ENCODE data around the gene TOR3A.
A peak's percentile ranks its signal among the peaks of the same experiment; 100 is the strongest.

TOR3A gene

GRCh38 chr1:179080866-179081686 is 794 bp upstream of the TOR3A start:
- H3K9me3 ChIP-seq (ENCODE audit: control insufficient read depth, low read length): no peaks in the 10 kb centered on the region
- H3K27me3 ChIP-seq (ENCODE audit: control insufficient read depth, insufficient read depth, low read length): no peaks in the 10 kb centered on the region
- H3K4me1 ChIP-seq (ENCODE audit: control insufficient read depth, insufficient read depth, low read length): peaks cover 23% of the 10 kb centered on the region
- H3K36me3 ChIP-seq (ENCODE audit: control insufficient read depth, insufficient read depth, low read length): no peaks in the 10 kb centered on the region
- peak overlapping the region; percentile 71 for H3K9ac ChIP-seq (ENCODE audit: low read length)
- peak overlapping the region; percentile 68 for H3K4me3 ChIP-seq (ENCODE audit: low read length)

- H3K9ac ChIP-seq (ENCODE audit: low read length): peak overlapping the region; percentile 71
- H3K4me1 ChIP-seq (ENCODE audit: control insufficient read depth, insufficient read depth, low read length): peaks cover 23% of the 10 kb centered on the region
- no peaks in the 10 kb centered on the region for H3K36me3 ChIP-seq (ENCODE audit: control insufficient read depth, insufficient read depth, low read length)
- peak overlapping the region; percentile 68 for H3K4me3 ChIP-seq (ENCODE audit: low read length)
- H3K27me3 ChIP-seq (ENCODE audit: control insufficient read depth, insufficient read depth, low read length): no peaks in the 10 kb centered on the region
- no peaks in the 10 kb centered on the region for H3K9me3 ChIP-seq (ENCODE audit: control insufficient read depth, low read length)
Measured at GRCh38 chr1:179082333-179082998, 596 bp downstream of the TOR3A start.

GRCh38 chr1:179082999-179083335 is 1.1 kb downstream of the TOR3A start:
- Histone ChIP-seq H3K4me1 (ENCODE audit: control insufficient read depth, insufficient read depth, low read length) (peaks cover 23% of the 10 kb centered on the region), H3K9me3 (ENCODE audit: control insufficient read depth, low read length) (no peaks in the 10 kb centered on the region), H3K9ac (ENCODE audit: low read length) (peak overlapping the region; percentile 71), H3K36me3 (ENCODE audit: control insufficient read depth, insufficient read depth, low read length) (no peaks in the 10 kb centered on the region), H3K27me3 (ENCODE audit: control insufficient read depth, insufficient read depth, low read length) (no peaks in the 10 kb centered on the region), H3K4me3 (ENCODE audit: low read length) (peak overlapping the region; percentile 68)

- H3K9me3 ChIP-seq (ENCODE audit: control insufficient read depth, low read length): no peaks in the 10 kb centered on the region
- H3K9ac ChIP-seq (ENCODE audit: low read length): peak overlapping the region; percentile 34
- H3K4me3 ChIP-seq (ENCODE audit: low read length): no peak overlapping the region
- no peaks in the 10 kb centered on the region for H3K36me3 ChIP-seq (ENCODE audit: control insufficient read depth, insufficient read depth, low read length)
- peaks cover 23% of the 10 kb centered on the region for H3K4me1 ChIP-seq (ENCODE audit: control insufficient read depth, insufficient read depth, low read length)
- H3K27me3 ChIP-seq (ENCODE audit: control insufficient read depth, insufficient read depth, low read length): no peaks in the 10 kb centered on the region
Measured at GRCh38 chr1:179083533-179083932, 1.7 kb downstream of the TOR3A start.

GRCh38 chr1:179087665-179088064 is 5.8 kb downstream of the TOR3A start:
- Histone ChIP-seq H3K4me3 (ENCODE audit: low read length) (no peak overlapping the region), H3K27me3 (ENCODE audit: control insufficient read depth, insufficient read depth, low read length) (no peaks in the 10 kb centered on the region), H3K9ac (ENCODE audit: low read length) (peak overlapping the region; percentile 15), H3K36me3 (ENCODE audit: control insufficient read depth, insufficient read depth, low read length) (peaks cover 9% of the 10 kb centered on the region), H3K4me1 (ENCODE audit: control insufficient read depth, insufficient read depth, low read length) (peaks cover 14% of the 10 kb centered on the region), H3K9me3 (ENCODE audit: control insufficient read depth, low read length) (no peaks in the 10 kb centered on the region)

GRCh38 chr1:179089827-179090482 is 8.1 kb downstream of the TOR3A start:
- H3K9ac ChIP-seq (ENCODE audit: low read length): no peak overlapping the region

GRCh38 chr1:179090522-179090921 is 8.7 kb downstream of the TOR3A start:
- Histone ChIP-seq H3K36me3 (ENCODE audit: control insufficient read depth, insufficient read depth, low read length) (peaks cover 19% of the 10 kb centered on the region), H3K9ac (ENCODE audit: low read length) (no peak overlapping the region), H3K4me3 (ENCODE audit: low read length) (no peak overlapping the region), H3K27me3 (ENCODE audit: control insufficient read depth, insufficient read depth, low read length) (no peaks in the 10 kb centered on the region), H3K9me3 (ENCODE audit: control insufficient read depth, low read length) (no peaks in the 10 kb centered on the region), H3K4me1 (ENCODE audit: control insufficient read depth, insufficient read depth, low read length) (no peaks in the 10 kb centered on the region)

More at GRCh38 chr1:179089827-179090482, 8.1 kb downstream of the TOR3A start:
- H3K9me3 ChIP-seq (ENCODE audit: control insufficient read depth, low read length): no peaks in the 10 kb centered on the region
- no peaks in the 10 kb centered on the region for H3K4me1 ChIP-seq (ENCODE audit: control insufficient read depth, insufficient read depth, low read length)
- no peaks in the 10 kb centered on the region for H3K27me3 ChIP-seq (ENCODE audit: control insufficient read depth, insufficient read depth, low read length)
- peaks cover 19% of the 10 kb centered on the region for H3K36me3 ChIP-seq (ENCODE audit: control insufficient read depth, insufficient read depth, low read length)
- no peak overlapping the region for H3K4me3 ChIP-seq (ENCODE audit: low read length)

- no peaks in the 10 kb centered on the region for H3K4me1 ChIP-seq (ENCODE audit: control insufficient read depth, insufficient read depth, low read length)
- no peaks in the 10 kb centered on the region for H3K9me3 ChIP-seq (ENCODE audit: control insufficient read depth, low read length)
- no peak overlapping the region for H3K4me3 ChIP-seq (ENCODE audit: low read length)
- peaks cover 19% of the 10 kb centered on the region for H3K36me3 ChIP-seq (ENCODE audit: control insufficient read depth, insufficient read depth, low read length)
- no peak overlapping the region for H3K9ac ChIP-seq (ENCODE audit: low read length)
- no peaks in the 10 kb centered on the region for H3K27me3 ChIP-seq (ENCODE audit: control insufficient read depth, insufficient read depth, low read length)
Measured at GRCh38 chr1:179090923-179091322, 9.1 kb downstream of the TOR3A start.

- peaks cover 19% of the 10 kb centered on the region for H3K36me3 ChIP-seq (ENCODE audit: control insufficient read depth, insufficient read depth, low read length)
- no peak overlapping the region for H3K9ac ChIP-seq (ENCODE audit: low read length)
- no peaks in the 10 kb centered on the region for H3K27me3 ChIP-seq (ENCODE audit: control insufficient read depth, insufficient read depth, low read length)
- no peak overlapping the region for H3K4me3 ChIP-seq (ENCODE audit: low read length)
- no peaks in the 10 kb centered on the region for H3K9me3 ChIP-seq (ENCODE audit: control insufficient read depth, low read length)
- no peaks in the 10 kb centered on the region for H3K4me1 ChIP-seq (ENCODE audit: control insufficient read depth, insufficient read depth, low read length)
Measured at GRCh38 chr1:179091691-179092165, 9.9 kb downstream of the TOR3A start.

GRCh38 chr1:179092896-179093461 is 11.1 kb downstream of the TOR3A start:
- Histone ChIP-seq H3K4me1 (ENCODE audit: control insufficient read depth, insufficient read depth, low read length) (no peaks in the 10 kb centered on the region), H3K4me3 (ENCODE audit: low read length) (no peak overlapping the region), H3K27me3 (ENCODE audit: control insufficient read depth, insufficient read depth, low read length) (no peaks in the 10 kb centered on the region), H3K36me3 (ENCODE audit: control insufficient read depth, insufficient read depth, low read length) (peaks cover 25% of the 10 kb centered on the region), H3K9me3 (ENCODE audit: control insufficient read depth, low read length) (no peaks in the 10 kb centered on the region), H3K9ac (ENCODE audit: low read length) (no peak overlapping the region)

GRCh38 chr1:179094818-179095217 is 12.9 kb downstream of the TOR3A start:
- Histone ChIP-seq H3K4me1 (ENCODE audit: control insufficient read depth, insufficient read depth, low read length) (no peaks in the 10 kb centered on the region), H3K4me3 (ENCODE audit: low read length) (no peak overlapping the region), H3K9me3 (ENCODE audit: control insufficient read depth, low read length) (no peaks in the 10 kb centered on the region), H3K9ac (ENCODE audit: low read length) (no peak overlapping the region), H3K36me3 (ENCODE audit: control insufficient read depth, insufficient read depth, low read length) (peaks cover 25% of the 10 kb centered on the region), H3K27me3 (ENCODE audit: control insufficient read depth, insufficient read depth, low read length) (no peaks in the 10 kb centered on the region)

- H3K4me3 ChIP-seq (ENCODE audit: low read length): no peak overlapping the region
- H3K9ac ChIP-seq (ENCODE audit: low read length): no peak overlapping the region
- peaks cover 25% of the 10 kb centered on the region for H3K36me3 ChIP-seq (ENCODE audit: control insufficient read depth, insufficient read depth, low read length)
- H3K27me3 ChIP-seq (ENCODE audit: control insufficient read depth, insufficient read depth, low read length): no peaks in the 10 kb centered on the region
- no peaks in the 10 kb centered on the region for H3K9me3 ChIP-seq (ENCODE audit: control insufficient read depth, low read length)
- no peaks in the 10 kb centered on the region for H3K4me1 ChIP-seq (ENCODE audit: control insufficient read depth, insufficient read depth, low read length)
Measured at GRCh38 chr1:179095377-179095776, 13.5 kb downstream of the TOR3A start.
